K562 (cell line): Measurements from ENCODE around the gene GLIS2. TPM values are rescaled to one million over a fixed set of nuclear protein-coding genes. Genes with fewer than 3 reads are reported as not detected.

Source experiments
- ATAC-seq: fragments of 200-7000 bp; cut with Tn5 transposase; 3 replicates; pipeline ENCODE4 v1.9.1; 2020; ENCODE audit warnings: moderate library complexity
- BruUV-seq: library from RNA; stranded (reverse); fragments of 400-500 nt; replicated peaks from 2 replicates; lab custom pipeline; 2021; lab: Mats Ljungman, UMichigan
- CTCF ChIA-PET: fragments of 300-600 bp; formaldehyde crosslinking; extraction: SDS; loops from one replicate; lab custom pipeline; 2021; ENCODE audit warnings: low intra/inter-chr PET ratio; lab: Yijun Ruan, JAX
- POLR2A ChIA-PET: fragments of 300-600, 350-650 bp; sonication (Branson Sonifier 250); formaldehyde crosslinking; extraction: SDS; loops from one replicate; lab custom pipeline; 2021; ENCODE audit warnings: antibody characterized with exemption, inconsistent platforms; lab: Yijun Ruan, JAX
- DNase-seq, 4 experiments: peaks; one replicate each; pipeline versions ENCODE4 v3.0.0 to v3.0.0-alpha.2; 2011 to 2018; ENCODE audit warnings: low spot score in 3 of 4, mixed read lengths in 3 of 4; ENCODE audit errors: extremely low read depth in 1 of 4
- FAIRE-seq: peaks from 2 replicates; lab custom pipeline; 2011; peaks lifted over from hg19 to GRCh38; lab: Jason Lieb, UNC
- H2AFZ ChIP-seq: 2 replicates; pipeline ENCODE4 v1.6.0; 2011; ENCODE audit warnings: low read depth, low read length, control low read depth, inconsistent platforms
- H3K27ac ChIP-seq: fragments of 200-600 bp; 3 replicates; pipeline ENCODE4 v1.8.0; 2011; ENCODE audit warnings: low read depth, mild to moderate bottlenecking, control low read depth, inconsistent platforms, low read length, moderate library complexity, mixed read lengths; ENCODE audit errors: extremely low read depth
- H3K27me3 ChIP-seq, 2 experiments: fragments of 300-600 bp in 1 of 2; 2 replicates in 1 of 2; 3 replicates in 1 of 2; pipeline versions ENCODE4 v1.6.0 to v1.8.0; 2011; ENCODE audit warnings: inconsistent platforms in 2 of 2, low read length in 2 of 2, mild to moderate bottlenecking in 1 of 2, mixed read lengths in 1 of 2, moderate library complexity in 1 of 2; ENCODE audit not compliant: control insufficient read depth in 2 of 2, insufficient read depth in 2 of 2
- H3K36me3 ChIP-seq: fragments of 300-600 bp; 3 replicates; pipeline ENCODE4 v1.8.0; 2011; ENCODE audit warnings: mild to moderate bottlenecking, low read length, inconsistent platforms; ENCODE audit not compliant: control insufficient read depth, insufficient read depth
- H3K4me1 ChIP-seq, 2 experiments: fragments of 200-600 bp in 1 of 2; replicated peaks in 1 of 2; 2 replicates in 1 of 2; 3 replicates in 1 of 2; pipeline versions ENCODE4 v1.5.1 to v1.8.0; 2011; ENCODE audit warnings: inconsistent platforms in 2 of 2, low read length in 2 of 2, mild to moderate bottlenecking in 1 of 2, mixed read lengths in 1 of 2, moderate library complexity in 1 of 2; ENCODE audit not compliant: control insufficient read depth in 2 of 2, insufficient read depth in 2 of 2
- H3K4me2 ChIP-seq: 2 replicates; pipeline ENCODE4 v1.6.1; 2011; ENCODE audit warnings: low read length, control low read depth, inconsistent platforms, mixed read lengths; ENCODE audit not compliant: insufficient read depth
- H3K4me3 ChIP-seq: fragments of 200-600 bp; sonication (generic), shearing (Covaris generic); 2 replicates; pipeline ENCODE4 v1.5.1; 2016; ENCODE audit warnings: control low read depth, inconsistent platforms
- H3K79me2 ChIP-seq: fragments of 200-600 bp; 3 replicates; pipeline ENCODE4 v1.8.0; 2011; ENCODE audit warnings: low read length, inconsistent platforms; ENCODE audit not compliant: control insufficient read depth, insufficient read depth
- H3K9ac ChIP-seq, 2 experiments: 2 replicates each; pipeline versions ENCODE4 v1.6.0 to v1.6.1; 2011; ENCODE audit warnings: low read depth in 2 of 2, low read length in 2 of 2, control low read depth in 1 of 2, inconsistent platforms in 1 of 2, mild to moderate bottlenecking in 1 of 2, mixed read lengths in 1 of 2; ENCODE audit not compliant: insufficient read depth in 1 of 2
- H3K9me1 ChIP-seq: one replicate; pipeline ENCODE4 v1.6.0; 2011; ENCODE audit warnings: inconsistent platforms, mild to moderate bottlenecking, low read length, moderate library complexity; ENCODE audit not compliant: control insufficient read depth, insufficient read depth
- H3K9me3 ChIP-seq: replicated peaks from 2 replicates; pipeline ENCODE4 v1.5.1; 2011; ENCODE audit warnings: low read depth, low read length, inconsistent platforms; ENCODE audit not compliant: control insufficient read depth, insufficient read depth
- H4K20me1 ChIP-seq: replicated peaks from 2 replicates; pipeline ENCODE4 v1.6.1; 2011; ENCODE audit warnings: low read length, inconsistent platforms, mixed read lengths; ENCODE audit not compliant: control insufficient read depth, insufficient read depth
- ATF4 ChIP-seq: fragments of 450-650 bp; formaldehyde crosslinking; IDR thresholded peaks from 2 replicates; pipeline ENCODE4 v1.4.0; 2022; ENCODE audit warnings: mild to moderate bottlenecking, moderate library complexity
- FOXK2 ChIP-seq, 2 experiments: fragments of 450-650 bp; IDR thresholded peaks in 1 of 2; conservative IDR thresholded peaks in 1 of 2; 2 replicates each; pipeline ENCODE4 v1.6.1; 2016; ENCODE audit warnings: low read depth in 2 of 2, mild to moderate bottlenecking in 1 of 2
- POLR2G ChIP-seq: fragments of 200-400 bp; formaldehyde crosslinking; IDR thresholded peaks from 2 replicates; pipeline ENCODE4 v1.6.1; 2017; ENCODE audit warnings: low read depth, mild to moderate bottlenecking, antibody characterized with exemption, low read length, moderate library complexity
- ZBTB33 ChIP-seq: sonication (generic); formaldehyde crosslinking; IDR thresholded peaks from 2 replicates; pipeline ENCODE4 v1.8.1; 2023; ENCODE audit warnings: mild to moderate bottlenecking, missing genetic modification reagents
- WGBS: fragments of 100-300 bp; shearing (Covaris generic); methylation state at CpG from one replicate; pipeline ENCODE4 v1.1.6; 2016; ENCODE audit warnings: low coverage, mixed read lengths; ENCODE audit not compliant: insufficient coverage; ENCODE audit errors: missing lambda C conversion rate; 5-methylcytosine and 5-hydroxymethylcytosine counted together
- in situ Hi-C: fragments of 300-500 bp; cut with MboI; formaldehyde crosslinking; loops from 4 replicates; pipeline ENCODE4 v1.15.0; 2018; ENCODE audit warnings: inconsistent platforms, mixed read lengths
- intact Hi-C: fragments of 100-400 bp; cut with micrococcal nuclease; formaldehyde crosslinking; loops from 2 replicates; pipeline ENCODE4 v1.14.2; 2022
- polyA plus RNA-seq, 8 experiments: library from polyadenylated mRNA; depleted of rRNA in 4 of 8; stranded (reverse) in 5 of 8; unstranded in 3 of 8; fragments of >200 nt; fragmentation: Nextera tagmentation in 2 of 8; fragmentation: Illumina TruSeq in 1 of 8; extraction: Ambion mirVana in 2 of 8; extraction: Trizol in 1 of 8; gene quantifications; 2 replicates each; pipeline versions ENCODE4 v1.2.1 to v1.2.3, GENCODE V29; 2011 to 2014; ENCODE audit warnings: inconsistent platforms in 1 of 8, missing spikeins in 1 of 8
- total RNA-seq, 7 experiments: library from RNA; depleted of rRNA in 6 of 7; stranded (reverse); fragments of >200 nt in 6 of 7; fragmentation: Illumina TruSeq in 2 of 7; extraction: Trizol in 2 of 7; gene quantifications; 2 replicates each; pipeline versions ENCODE4 v1.2.1 to v1.2.3, GENCODE V29; 2011 to 2021; ENCODE audit warnings: low replicate concordance in 1 of 7

GLIS2 gene
- total and polyA plus RNA-seq, 9 of the 15 experiments (the other 6 are each of a cell fraction or from before 2014, with no cell fraction given): 0.10 to 9.0 (median 0.57) TPM

GRCh38 chr16:4381935-4382794, 66.3 kb downstream of the GLIS2 start (continued):
- TF ChIP-seq ZBTB33 (peak; percentile 99), FOXK2 (conservative IDR thresholded peaks at IDR 0.05 in 1 of 2, IDR thresholded peaks at IDR 0.05 in 1 of 2; ENCODE audit: low read depth in 2 of 2) (no peak)

GRCh38 chr16:4382795-4383357, 67.0 kb downstream of the GLIS2 start:
- CTCF ChIA-PET: no interaction called here
- intact Hi-C loops: no loop called here
- no peaks in the 10 kb centered on the region for H3K9me1 ChIP-seq
- peak; percentile 9; the same call in 1 of the 2 replicates for TF ChIP-seq POLR2G
- TF ChIP-seq ATF4 (CRISPR knock-in tag): no peak
- H3K4me1 ChIP-seq: peaks cover 7 to 39% of the 10 kb centered on the region in 2 experiments; a peak in 4 of 5 replicates
- no peaks in the 10 kb centered on the region for H3K9me3 ChIP-seq
- 91% methylated on average over 14 of the region's 21 CpGs for WGBS
- no peak overlapping the region for H3K4me3 ChIP-seq
- H3K79me2 ChIP-seq: no peaks in the 10 kb centered on the region
- H2AFZ ChIP-seq: no peak overlapping the region
- H3K9ac ChIP-seq: peak overlapping the region in 1 of 2 experiments; percentile 60; a peak in 1 of 4 replicates
- DNase-seq (peak in 1 of 4 experiments; percentile 10), ATAC-seq (no peak), FAIRE-seq (no peak)
- POLR2A ChIA-PET: interaction anchor here (0.6 to 1.1 kb wide), 4 partner anchors 25 to 504 kb away, joined by 3 read pairs; no protein-coding TSS in a partner anchor
- in situ Hi-C loops: no loop called here
- H3K27me3 ChIP-seq: no peaks in the 10 kb centered on the region
- BruUV-seq: no TSS peak
- peaks cover 53% of the 10 kb centered on the region; the same call in 1 of the 3 replicates for H3K36me3 ChIP-seq
- H4K20me1 ChIP-seq: no peaks in the 10 kb centered on the region
- H3K27ac ChIP-seq: no peak overlapping the region
- H3K4me2 ChIP-seq: no peak overlapping the region
